K562 (cell line): ENCODE data around the gene ATXN10. TPM values are rescaled to one million over a fixed set of nuclear protein-coding genes. Genes with fewer than 3 reads are reported as not detected.
A peak's percentile ranks its signal among the peaks of the same experiment; 100 is the strongest.

ENCODE experiments used
- ATAC-seq: fragments of 200-7000 bp; cut with Tn5 transposase; 3 replicates; pipeline ENCODE4 v1.9.1; 2020; ENCODE audit warnings: moderate library complexity
- BruUV-seq: library from RNA; stranded (reverse); fragments of 400-500 nt; replicated peaks from 2 replicates; lab custom pipeline; 2021; lab: Mats Ljungman, UMichigan
- CTCF ChIA-PET: fragments of 300-600 bp; formaldehyde crosslinking; extraction: SDS; loops from one replicate; lab custom pipeline; 2021; ENCODE audit warnings: low intra/inter-chr PET ratio; lab: Yijun Ruan, JAX
- POLR2A ChIA-PET: fragments of 300-600, 350-650 bp; sonication (Branson Sonifier 250); formaldehyde crosslinking; extraction: SDS; loops from one replicate; lab custom pipeline; 2021; ENCODE audit warnings: antibody characterized with exemption, inconsistent platforms; lab: Yijun Ruan, JAX
- DNase-seq, 4 experiments: peaks; one replicate each; pipeline versions ENCODE4 v3.0.0 to v3.0.0-alpha.2; 2011 to 2018; ENCODE audit warnings: low spot score in 3 of 4, mixed read lengths in 3 of 4; ENCODE audit errors: extremely low read depth in 1 of 4
- FAIRE-seq: peaks from 2 replicates; lab custom pipeline; 2011; peaks lifted over from hg19 to GRCh38; lab: Jason Lieb, UNC
- H2AFZ ChIP-seq: 2 replicates; pipeline ENCODE4 v1.6.0; 2011; ENCODE audit warnings: low read depth, low read length, control low read depth, inconsistent platforms
- H3K27ac ChIP-seq: fragments of 200-600 bp; 3 replicates; pipeline ENCODE4 v1.8.0; 2011; ENCODE audit warnings: low read depth, mild to moderate bottlenecking, control low read depth, inconsistent platforms, low read length, moderate library complexity, mixed read lengths; ENCODE audit errors: extremely low read depth
- H3K27me3 ChIP-seq, 2 experiments: fragments of 300-600 bp in 1 of 2; 2 replicates in 1 of 2; 3 replicates in 1 of 2; pipeline versions ENCODE4 v1.6.0 to v1.8.0; 2011; ENCODE audit warnings: inconsistent platforms in 2 of 2, low read length in 2 of 2, mild to moderate bottlenecking in 1 of 2, mixed read lengths in 1 of 2, moderate library complexity in 1 of 2; ENCODE audit not compliant: control insufficient read depth in 2 of 2, insufficient read depth in 2 of 2
- H3K36me3 ChIP-seq: fragments of 300-600 bp; 3 replicates; pipeline ENCODE4 v1.8.0; 2011; ENCODE audit warnings: mild to moderate bottlenecking, low read length, inconsistent platforms; ENCODE audit not compliant: control insufficient read depth, insufficient read depth
- H3K4me1 ChIP-seq, 2 experiments: fragments of 200-600 bp in 1 of 2; replicated peaks in 1 of 2; 2 replicates in 1 of 2; 3 replicates in 1 of 2; pipeline versions ENCODE4 v1.5.1 to v1.8.0; 2011; ENCODE audit warnings: inconsistent platforms in 2 of 2, low read length in 2 of 2, mild to moderate bottlenecking in 1 of 2, mixed read lengths in 1 of 2, moderate library complexity in 1 of 2; ENCODE audit not compliant: control insufficient read depth in 2 of 2, insufficient read depth in 2 of 2
- H3K4me2 ChIP-seq: 2 replicates; pipeline ENCODE4 v1.6.1; 2011; ENCODE audit warnings: low read length, control low read depth, inconsistent platforms, mixed read lengths; ENCODE audit not compliant: insufficient read depth
- H3K4me3 ChIP-seq: fragments of 200-600 bp; sonication (generic), shearing (Covaris generic); 2 replicates; pipeline ENCODE4 v1.5.1; 2016; ENCODE audit warnings: control low read depth, inconsistent platforms
- H3K79me2 ChIP-seq: fragments of 200-600 bp; 3 replicates; pipeline ENCODE4 v1.8.0; 2011; ENCODE audit warnings: low read length, inconsistent platforms; ENCODE audit not compliant: control insufficient read depth, insufficient read depth
- H3K9ac ChIP-seq, 2 experiments: 2 replicates each; pipeline versions ENCODE4 v1.6.0 to v1.6.1; 2011; ENCODE audit warnings: low read depth in 2 of 2, low read length in 2 of 2, control low read depth in 1 of 2, inconsistent platforms in 1 of 2, mild to moderate bottlenecking in 1 of 2, mixed read lengths in 1 of 2; ENCODE audit not compliant: insufficient read depth in 1 of 2
- H3K9me1 ChIP-seq: one replicate; pipeline ENCODE4 v1.6.0; 2011; ENCODE audit warnings: inconsistent platforms, mild to moderate bottlenecking, low read length, moderate library complexity; ENCODE audit not compliant: control insufficient read depth, insufficient read depth
- H3K9me3 ChIP-seq: replicated peaks from 2 replicates; pipeline ENCODE4 v1.5.1; 2011; ENCODE audit warnings: low read depth, low read length, inconsistent platforms; ENCODE audit not compliant: control insufficient read depth, insufficient read depth
- H4K20me1 ChIP-seq: replicated peaks from 2 replicates; pipeline ENCODE4 v1.6.1; 2011; ENCODE audit warnings: low read length, inconsistent platforms, mixed read lengths; ENCODE audit not compliant: control insufficient read depth, insufficient read depth
- CCNT2 ChIP-seq: IDR thresholded peaks from 2 replicates; pipeline ENCODE4 v1.6.1; 2011; ENCODE audit warnings: borderline replicate concordance, low read depth, mild to moderate bottlenecking, moderate library complexity, mixed read lengths, low read length; ENCODE audit not compliant: insufficient read length; ENCODE audit errors: extremely low read depth
- CTCF ChIP-seq, 3 experiments: IDR thresholded peaks in 2 of 3; conservative IDR thresholded peaks in 1 of 3; 2 replicates each; pipeline ENCODE4 v1.5.1; 2011 to 2012; ENCODE audit warnings: low read length in 3 of 3, mild to moderate bottlenecking in 3 of 3, control low read depth in 2 of 3, improper control_type of control experiment in 1 of 3, inconsistent platforms in 1 of 3, low read depth in 1 of 3, mixed read lengths in 1 of 3, moderate library complexity in 1 of 3; ENCODE audit not compliant: insufficient read depth in 2 of 3
- FOXA1 ChIP-seq: fragments of 450-650 bp; IDR thresholded peaks from 2 replicates; pipeline ENCODE4 v1.6.1; 2016; ENCODE audit warnings: mild to moderate bottlenecking, borderline replicate concordance
- SIRT6 ChIP-seq: IDR thresholded peaks from one replicate; pipeline ENCODE4 v1.6.1; 2012; ENCODE audit warnings: low read depth, mild to moderate bottlenecking, control low read depth, inconsistent platforms, low read length, moderate library complexity
- ZEB2 ChIP-seq: fragments of 450-650 bp; IDR thresholded peaks from 2 replicates; pipeline ENCODE4 v1.6.1; 2016
- ZNF75A ChIP-seq: fragments of 450-650 bp; formaldehyde crosslinking; IDR thresholded peaks from 2 replicates; pipeline ENCODE4 v1.4.0; 2020; ENCODE audit warnings: mild to moderate bottlenecking
- WGBS: fragments of 100-300 bp; shearing (Covaris generic); methylation state at CpG from one replicate; pipeline ENCODE4 v1.1.6; 2016; ENCODE audit warnings: low coverage, mixed read lengths; ENCODE audit not compliant: insufficient coverage; ENCODE audit errors: missing lambda C conversion rate; 5-methylcytosine and 5-hydroxymethylcytosine counted together
- in situ Hi-C: fragments of 300-500 bp; cut with MboI; formaldehyde crosslinking; loops from 4 replicates; pipeline ENCODE4 v1.15.0; 2018; ENCODE audit warnings: inconsistent platforms, mixed read lengths
- intact Hi-C: fragments of 100-400 bp; cut with micrococcal nuclease; formaldehyde crosslinking; loops from 2 replicates; pipeline ENCODE4 v1.14.2; 2022
- polyA plus RNA-seq, 8 experiments: library from polyadenylated mRNA; depleted of rRNA in 4 of 8; stranded (reverse) in 5 of 8; unstranded in 3 of 8; fragments of >200 nt; fragmentation: Nextera tagmentation in 2 of 8; fragmentation: Illumina TruSeq in 1 of 8; extraction: Ambion mirVana in 2 of 8; extraction: Trizol in 1 of 8; gene quantifications; 2 replicates each; pipeline versions ENCODE4 v1.2.1 to v1.2.3, GENCODE V29; 2011 to 2014; ENCODE audit warnings: inconsistent platforms in 1 of 8, missing spikeins in 1 of 8
- total RNA-seq, 7 experiments: library from RNA; depleted of rRNA in 6 of 7; stranded (reverse); fragments of >200 nt in 6 of 7; fragmentation: Illumina TruSeq in 2 of 7; extraction: Trizol in 2 of 7; gene quantifications; 2 replicates each; pipeline versions ENCODE4 v1.2.1 to v1.2.3, GENCODE V29; 2011 to 2021; ENCODE audit warnings: low replicate concordance in 1 of 7

ATXN10 gene
- total and polyA plus RNA-seq, 9 of the 15 experiments (the other 6 are each of a cell fraction or from before 2014, with no cell fraction given), result 11.5 to 190 (median 33.6) TPM

DNA sequence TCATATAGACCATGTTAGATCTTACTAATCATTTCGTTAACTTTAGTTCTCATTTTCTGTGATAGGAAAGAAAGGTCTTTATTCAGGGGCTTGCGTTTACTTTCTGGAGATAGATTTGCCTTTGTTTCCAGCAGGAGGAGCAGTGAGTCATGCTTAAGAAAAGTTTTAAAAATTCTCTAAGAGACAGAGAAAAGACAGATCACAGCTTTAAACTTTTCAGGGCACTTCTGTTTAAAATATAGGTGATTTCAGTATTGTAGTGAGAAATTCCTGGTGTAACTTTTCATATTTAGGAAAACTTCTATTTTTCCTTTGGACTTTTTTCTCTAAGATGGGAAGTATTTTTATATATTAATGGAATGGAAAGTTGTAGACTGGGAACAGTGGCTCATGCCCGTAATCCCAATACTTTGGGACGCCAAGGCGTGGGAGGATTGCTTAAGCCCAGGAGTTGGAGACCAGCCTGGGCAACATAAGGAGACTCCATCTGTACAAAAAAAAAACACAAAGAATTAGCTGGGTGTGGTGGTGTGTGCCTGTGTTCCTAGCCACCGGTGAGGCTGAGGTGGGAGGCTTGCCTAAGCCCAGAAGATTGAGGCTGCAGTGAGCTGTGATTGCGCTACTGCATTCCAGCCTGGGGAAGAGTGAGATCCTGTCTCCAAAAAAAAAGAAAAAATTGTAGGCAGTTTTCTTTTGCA, 60.3 kb downstream of the ATXN10 start:
- Histone ChIP-seq H3K4me2 (no peak overlapping the region), H3K27me3 (no peaks in the 10 kb centered on the region), H3K4me1 (no peaks in the 10 kb centered on the region), H3K36me3 (peaks cover 9% of the 10 kb centered on the region; the same call in 1 of the 3 replicates), H3K9me1 (no peaks in the 10 kb centered on the region), H2AFZ (no peak overlapping the region), H3K79me2 (no peaks in the 10 kb centered on the region; the same call in 2 of the 3 replicates), H3K9me3 (no peaks in the 10 kb centered on the region), H4K20me1 (no peaks in the 10 kb centered on the region), H3K9ac (no peak overlapping the region), H3K27ac (no peak overlapping the region), H3K4me3 (no peak overlapping the region)
- BruUV-seq, result no TSS peak
- FAIRE-seq (no peak), ATAC-seq (no peak), DNase-seq (no peak)
- CTCF ChIA-PET, result no interaction called here
- TF ChIP-seq FOXA1, result no peak
- no peak for TF ChIP-seq ZNF75A
- TF ChIP-seq CTCF (IDR thresholded peaks at IDR 0.05 in 2 of 3, conservative IDR thresholded peaks at IDR 0.05 in 1 of 3; ENCODE audit: insufficient read depth in 2 of 3, low read depth in 1 of 3, low read length in 3 of 3), result peak in 1 of 3 experiments; percentile 17; a peak in 1 of 6 replicates
- no peak for TF ChIP-seq SIRT6
- no peak for TF ChIP-seq ZEB2
- no peak for TF ChIP-seq CCNT2
- intact Hi-C loops, result no loop called here
- POLR2A ChIA-PET, result no interaction called here
- WGBS, result 77% methylated on average over 7 of the region's 7 CpGs
- in situ Hi-C loops, result no loop called here
